A549 treated with AZD9567 at 1 μM for 4 hours (cell line): ENCODE data around the gene ZYX. TPM values are rescaled to one million over a fixed set of nuclear protein-coding genes. Genes with fewer than 3 reads are reported as not detected.

Experiments
- total RNA-seq: library from RNA; stranded (reverse); fragments of 200-300 nt; extraction: Qiagen RNA extraction; gene quantifications from 5 replicates; pipeline ENCODE4 v1.2.3, GENCODE V29; 2022; ENCODE audit not compliant: insufficient read depth

Gene ZYX
- 156 to 180 TPM (median 176 TPM) in 5 replicates for total RNA-seq

DNA sequence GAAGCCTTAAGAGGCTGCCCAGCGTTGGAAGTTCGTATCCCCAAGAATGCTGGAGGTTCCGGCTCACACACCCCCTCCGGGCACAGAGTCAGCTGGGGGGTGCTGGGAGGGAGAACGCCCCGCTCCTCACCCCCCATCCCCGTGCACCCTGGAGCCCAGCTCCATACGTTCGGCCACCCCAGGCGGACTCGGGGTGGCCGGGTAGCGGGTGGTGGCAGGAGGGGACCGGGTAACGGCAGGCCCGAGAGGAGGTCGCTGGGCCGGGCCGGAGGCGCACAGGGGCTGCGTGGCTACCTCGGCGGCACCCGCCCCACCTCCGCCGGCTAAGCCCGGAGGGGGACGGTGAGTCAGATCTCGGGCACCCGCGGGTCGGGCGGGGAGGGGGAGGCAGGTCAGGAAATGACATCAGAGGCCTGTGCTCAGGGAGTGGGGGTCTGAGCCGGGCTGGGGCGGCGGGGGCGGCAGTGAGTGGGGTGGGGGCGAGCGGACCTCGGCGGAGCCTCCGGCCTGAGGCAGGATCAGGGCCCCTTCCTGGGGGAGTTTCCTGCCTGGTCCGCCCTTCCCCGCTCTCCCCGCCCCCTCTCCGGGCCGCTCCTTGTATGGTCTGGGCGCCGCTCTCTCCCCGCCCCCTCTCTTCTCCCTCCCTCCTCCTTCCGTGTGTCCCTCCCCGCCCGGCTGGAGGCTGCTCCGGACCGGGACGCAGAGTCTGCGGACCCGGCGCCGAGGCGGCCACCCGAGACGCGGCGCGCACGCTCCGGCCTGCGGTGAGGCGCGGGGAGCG is at the start of gene ZYX:
TSS of gene ZYX (plus strand) at position 700 of the 781 bp plus-strand sequence. CDS start 227 bp downstream, outside the sequence.

GRCh38 chr7:143362131-143363015 is 18.8 kb upstream of the ZYX start, which contains the start of gene FAM131B:
Gene FAM131B, minus strand, starts transcription at chr7:143362713. Its CDS starts 110 bp downstream, at chr7:143362603.

DNA sequence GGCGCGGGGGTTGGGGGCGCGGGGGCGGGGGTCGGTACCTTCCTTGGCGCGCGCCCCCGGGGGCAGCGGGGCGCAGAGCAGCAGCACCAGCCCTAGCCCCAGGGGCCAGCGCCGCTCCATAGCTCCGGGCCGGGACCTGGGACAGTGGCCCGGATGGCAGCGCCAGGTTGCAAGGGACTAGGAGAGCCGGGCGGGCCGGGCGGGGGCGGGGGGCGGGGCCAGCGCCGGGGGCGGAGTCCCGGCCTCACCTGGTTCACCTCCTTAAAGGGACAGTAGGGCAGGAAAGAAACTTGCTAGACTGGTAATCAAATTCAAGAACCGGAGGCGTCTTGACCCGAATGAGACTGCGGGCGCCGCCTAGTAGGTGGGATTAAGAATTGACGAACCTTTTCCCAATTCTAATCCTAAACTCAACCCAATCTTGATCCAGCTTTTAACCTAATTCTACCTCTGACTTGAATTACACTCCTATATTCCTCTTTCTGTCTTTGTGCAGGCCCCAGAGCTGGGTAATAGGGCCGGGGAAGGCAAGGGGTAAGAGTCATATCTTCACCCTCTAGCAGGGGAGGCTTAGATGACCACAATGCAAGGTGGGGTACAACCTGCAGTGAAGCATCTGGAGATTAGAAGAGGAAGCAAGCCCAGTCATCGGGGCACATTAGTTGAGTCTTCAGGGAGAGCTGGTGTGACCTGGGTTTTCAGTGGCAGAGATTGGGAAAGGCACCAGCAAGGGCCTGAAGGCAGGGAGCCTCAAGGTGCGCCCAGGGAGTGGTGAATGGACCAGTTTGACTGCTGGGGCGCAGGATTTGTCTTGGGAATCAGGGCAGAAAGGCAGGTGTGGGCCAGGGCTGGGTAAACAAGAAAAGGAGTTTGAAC is 27.8 kb downstream of the ZYX start, which contains the start of gene EPHA1:
TSS of gene EPHA1 (minus strand) at position 171 of the 876 bp plus-strand sequence. CDS start at position 120, 51 bp downstream.

Other genes with a start within 250 kb of the ZYX start
- 0.27 to 0.28 TPM in 2 of 5 replicates, not detected in the others for gene PIP, start 249.3 kb upstream of the ZYX start, total RNA-seq
- gene TAS2R39, start 197.9 kb upstream of the ZYX start, total RNA-seq = not detected in 5 replicates
- gene TAS2R40, start 159.3 kb upstream of the ZYX start, total RNA-seq = not detected in 5 replicates
- 118 to 128 TPM (median 122 TPM) in 5 replicates for gene GSTK1, start 117.9 kb upstream of the ZYX start, total RNA-seq
- 0.79 to 1.1 TPM (median 0.89 TPM) in 4 of 5 replicates, not detected in the other for gene TMEM139, start 96.4 kb upstream of the ZYX start, total RNA-seq
- 17.8 to 19.7 TPM (median 19.1 TPM) in 5 replicates for gene CASP2, start 93.0 kb upstream of the ZYX start, total RNA-seq
- 0.03 to 0.05 TPM (median 0.03 TPM) in 3 of 5 replicates, not detected in the others for gene CLCN1, start 65.2 kb upstream of the ZYX start, total RNA-seq
- gene FAM131B, start 18.6 kb upstream of the ZYX start, total RNA-seq = 0.26 to 0.41 TPM (median 0.37 TPM) in 4 of 5 replicates, not detected in the other
- 0.03 to 0.05 TPM in 2 of 5 replicates, not detected in the others for gene EPHA1, start 27.5 kb downstream of the ZYX start, total RNA-seq
- not detected in 5 replicates for gene TAS2R60, start 62.1 kb downstream of the ZYX start, total RNA-seq
- not detected in 5 replicates for gene TAS2R41, start 96.5 kb downstream of the ZYX start, total RNA-seq
- gene CTAGE15, start 190.5 kb downstream of the ZYX start, total RNA-seq = not detected in 5 replicates
- gene TCAF2, start 239.6 kb downstream of the ZYX start, total RNA-seq = 0.62 to 0.99 TPM (median 0.89 TPM) in 5 replicates